OCI-M2 (cell line): ENCODE measurements around the gene SLC49A3.
"Not testable (repeated sequence)": the region's sequence is repeated elsewhere in the genome, so short reads cannot be mapped to it uniquely, and the experiment has no call there.

Experiments
- DNase-seq: peaks from one replicate; lab custom pipeline; 2025; ENCODE audit not compliant: unreplicated experiment; lab: John Stamatoyannopoulos, UW

The SLC49A3 gene

DNA sequence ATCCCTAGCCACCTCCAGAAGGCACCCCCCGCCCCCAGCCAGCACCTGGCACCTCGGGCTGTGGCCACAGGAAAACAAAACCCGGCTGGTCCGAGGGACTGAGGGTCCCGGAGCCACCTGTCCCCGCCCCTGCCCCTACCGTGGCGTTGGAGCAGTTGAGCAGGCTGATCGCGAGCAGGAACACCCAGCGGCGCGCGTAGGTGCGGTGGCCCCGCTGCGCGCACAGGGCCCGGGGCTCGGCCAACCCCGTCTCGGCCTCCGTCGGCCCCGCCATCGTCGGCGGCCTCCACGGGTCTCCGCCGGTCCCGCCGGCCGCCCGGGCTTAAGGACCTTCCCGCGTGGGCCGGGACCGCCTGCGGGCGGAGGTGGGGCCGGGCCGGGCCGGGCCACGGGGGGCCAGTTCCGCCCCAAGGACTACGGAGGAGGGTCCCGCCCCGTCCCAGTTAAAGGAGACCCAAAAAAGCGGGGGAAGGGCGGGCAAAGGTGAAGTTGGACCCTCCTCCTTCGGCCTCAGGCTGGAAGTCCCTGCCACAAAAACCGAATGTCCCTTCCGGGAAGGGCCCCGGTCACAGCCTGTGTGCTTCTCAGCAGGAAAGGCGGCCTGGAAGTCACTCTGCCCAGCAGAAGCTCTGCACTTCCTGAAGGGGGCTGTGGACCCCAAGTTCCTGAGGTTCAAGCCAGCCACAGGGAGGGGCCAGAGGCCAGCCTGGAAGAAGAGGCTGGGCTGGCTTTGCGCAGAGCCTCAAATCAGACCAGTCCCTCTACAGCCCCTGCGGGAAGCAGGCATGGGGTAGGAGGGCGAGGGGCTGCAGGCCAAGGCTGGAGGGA, at the start of gene SLC49A3:
Gene SLC49A3, minus strand, starts transcription at position 298 of the 828 bp plus-strand sequence. Its CDS starts 24 bp downstream, at position 274.
- DNase-seq = no peak

DNA sequence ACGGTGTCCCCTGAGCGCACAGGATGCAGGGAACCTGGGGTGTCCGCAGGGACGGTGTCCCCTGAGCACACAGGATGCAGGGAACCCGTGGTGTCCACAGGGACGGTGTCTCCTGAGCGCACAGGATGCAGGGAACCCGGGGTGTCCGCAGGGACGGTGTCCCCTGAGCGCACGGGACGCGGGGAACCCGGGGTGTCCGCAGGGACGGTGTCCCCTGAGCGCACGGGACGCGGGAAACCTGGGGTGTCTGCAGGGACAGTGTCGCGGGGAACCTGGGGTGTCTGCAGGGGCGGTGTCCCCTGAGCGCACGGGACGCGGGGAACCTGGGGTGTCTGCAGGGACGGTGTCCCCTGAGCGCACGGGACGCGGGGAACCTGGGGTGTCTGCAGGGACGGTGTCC, 47.6 kb upstream of the SLC49A3 start:
- DNase-seq = not testable (repeated sequence)

DNA sequence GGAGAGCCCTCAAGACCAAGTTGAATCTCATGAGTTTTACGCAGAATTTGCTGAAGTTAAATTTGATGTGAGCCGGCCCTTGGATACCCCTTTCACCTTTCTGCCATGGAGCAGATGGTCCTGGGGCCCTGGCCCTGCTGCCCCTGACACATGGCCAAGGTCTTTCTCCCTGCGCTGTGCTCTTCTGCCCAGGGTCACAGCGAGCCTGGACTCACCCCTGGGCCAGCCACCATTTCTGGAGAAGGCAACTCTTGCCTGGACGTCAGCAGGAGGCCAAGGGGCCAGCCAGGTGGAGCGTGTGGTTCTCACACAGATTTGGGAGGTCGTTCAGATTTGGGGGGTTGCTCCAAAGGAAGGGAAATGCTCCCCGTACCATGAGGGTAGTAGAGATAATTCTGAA, 46.6 kb upstream of the SLC49A3 start:
- DNase-seq = no peak

DNA sequence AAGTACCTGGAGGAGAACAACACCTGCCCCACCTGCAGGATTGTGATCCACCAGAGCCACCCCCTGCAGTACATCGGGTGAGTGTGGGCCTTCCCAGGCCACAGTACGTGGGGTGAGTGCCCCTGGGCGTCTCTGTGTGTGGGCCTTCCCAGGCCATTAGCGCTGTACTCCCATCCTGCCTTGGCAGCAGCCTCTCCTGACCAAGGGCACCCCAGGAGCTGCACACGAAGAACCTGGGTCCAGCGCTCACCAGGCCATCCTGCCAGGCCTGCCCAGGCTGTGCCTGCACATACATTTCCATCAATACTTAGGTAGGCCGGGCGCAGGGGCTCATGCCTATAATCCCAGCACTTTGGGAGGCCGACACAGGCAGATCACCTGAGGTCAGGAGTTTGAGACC, 46.0 kb upstream of the SLC49A3 start:
- DNase-seq = no peak

DNA sequence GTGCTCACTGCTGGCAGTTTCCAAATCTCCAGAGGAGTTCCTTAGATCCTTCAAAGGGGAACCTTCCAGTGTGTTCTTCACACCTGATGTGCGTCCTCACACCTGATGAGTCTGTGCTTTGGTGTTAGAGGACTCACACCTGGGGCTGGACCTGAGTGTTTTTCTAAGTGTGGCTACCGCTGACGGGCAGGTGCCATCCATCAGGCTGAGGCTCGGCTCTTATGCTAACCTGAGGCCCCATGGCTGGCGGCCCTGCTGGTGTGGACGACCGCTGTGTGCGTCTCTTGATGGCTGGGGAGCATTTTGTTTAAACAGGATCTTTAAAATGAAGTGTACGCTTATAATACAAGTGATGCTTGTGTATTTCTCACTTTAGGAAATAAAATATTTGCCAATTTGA, 45.1 kb upstream of the SLC49A3 start:
- DNase-seq = no peak

DNA sequence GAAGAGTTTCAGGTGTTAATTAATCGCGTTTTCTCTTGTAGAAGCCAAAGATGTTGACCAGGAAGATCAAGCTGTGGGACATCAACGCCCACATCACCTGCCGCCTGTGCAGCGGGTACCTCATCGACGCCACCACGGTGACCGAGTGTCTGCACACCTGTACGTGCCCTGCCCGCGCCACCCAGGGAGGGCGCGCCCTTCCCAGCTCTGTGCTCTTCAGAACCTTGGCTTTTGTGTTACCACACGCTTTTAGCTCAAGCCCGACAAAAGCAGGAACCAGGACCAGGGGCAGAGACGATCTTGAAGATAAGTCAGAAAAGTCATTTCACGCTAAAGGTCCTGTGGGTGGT, 44.7 kb upstream of the SLC49A3 start:
- DNase-seq = no peak

DNA sequence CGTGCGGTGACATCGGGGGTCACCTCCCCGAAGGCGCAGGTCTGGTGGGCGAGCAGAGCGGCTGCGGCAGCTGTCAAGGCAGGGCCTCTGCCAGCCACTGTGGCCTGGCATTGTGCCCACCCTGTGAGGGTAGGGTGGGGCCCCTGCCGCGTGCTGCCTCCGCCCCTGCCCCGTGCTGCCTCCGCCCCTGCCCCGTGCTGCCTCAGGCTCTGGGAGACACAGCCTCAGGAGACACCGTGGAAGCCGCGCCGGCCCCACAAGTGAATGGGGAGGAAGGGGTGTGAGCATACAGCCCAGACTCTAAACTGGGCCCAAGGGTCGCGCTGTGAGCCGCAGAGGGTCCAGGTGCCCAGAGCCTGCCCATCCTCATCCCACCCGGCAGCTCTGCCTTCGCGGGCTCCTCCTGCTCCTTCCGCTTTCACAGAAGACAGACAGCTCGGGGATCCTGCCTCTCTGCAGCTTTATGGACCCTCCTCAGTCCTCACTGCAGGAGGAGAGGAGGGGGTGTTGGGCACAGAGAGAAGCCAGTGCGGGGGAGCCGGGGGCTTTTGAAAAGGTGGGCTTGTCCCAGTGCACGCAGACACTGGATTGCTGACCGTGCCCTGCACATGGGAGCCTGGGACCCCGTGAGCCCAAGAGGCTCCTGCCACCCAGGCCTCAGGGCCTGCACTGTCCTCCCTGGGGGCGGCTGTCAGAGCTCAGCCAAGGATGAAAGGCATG, 44.1 kb upstream of the SLC49A3 start:
- DNase-seq = no peak

DNA sequence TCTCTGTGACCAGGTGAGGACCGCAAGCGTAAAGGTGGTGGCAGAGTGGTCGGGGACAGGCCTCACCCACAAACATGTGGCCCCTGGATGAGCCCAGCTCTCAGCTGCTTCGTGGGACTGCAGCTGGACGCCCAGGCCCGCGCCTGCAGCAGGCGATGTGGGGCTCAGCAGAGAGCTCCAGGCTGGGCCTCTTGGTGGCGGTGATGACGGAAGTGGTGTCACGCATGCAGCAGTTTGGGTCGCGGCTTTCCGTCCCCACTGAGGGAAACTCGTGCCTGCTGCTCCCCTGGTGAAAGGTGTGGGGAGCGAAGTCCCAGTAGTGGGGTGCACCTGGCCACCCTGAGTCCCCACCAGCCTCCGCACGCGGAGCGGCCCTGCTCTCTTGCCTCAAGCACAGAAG, 43.5 kb upstream of the SLC49A3 start:
- DNase-seq = no peak

DNA sequence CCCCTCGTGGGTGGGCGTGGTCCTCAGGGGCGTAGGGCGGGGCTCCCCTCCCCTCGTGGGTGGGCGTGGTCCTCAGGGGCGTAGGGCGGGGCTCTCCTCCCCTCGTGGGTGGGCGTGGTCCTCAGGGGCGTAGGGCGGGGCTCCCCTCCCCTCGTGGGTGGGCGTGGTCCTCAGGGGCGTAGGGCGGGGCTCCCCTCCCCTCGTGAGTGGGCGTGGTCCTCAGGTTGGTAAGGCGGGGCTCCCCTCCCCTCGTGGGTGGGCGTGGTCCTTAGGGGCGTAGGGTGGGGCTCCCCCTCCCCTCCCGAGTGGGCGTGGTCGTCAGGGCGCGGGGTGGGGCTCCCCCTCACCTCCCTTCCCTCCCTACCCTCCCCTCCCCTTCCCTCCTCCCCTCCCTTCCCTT, 43.0 kb upstream of the SLC49A3 start:
- not testable (repeated sequence) for DNase-seq

DNA sequence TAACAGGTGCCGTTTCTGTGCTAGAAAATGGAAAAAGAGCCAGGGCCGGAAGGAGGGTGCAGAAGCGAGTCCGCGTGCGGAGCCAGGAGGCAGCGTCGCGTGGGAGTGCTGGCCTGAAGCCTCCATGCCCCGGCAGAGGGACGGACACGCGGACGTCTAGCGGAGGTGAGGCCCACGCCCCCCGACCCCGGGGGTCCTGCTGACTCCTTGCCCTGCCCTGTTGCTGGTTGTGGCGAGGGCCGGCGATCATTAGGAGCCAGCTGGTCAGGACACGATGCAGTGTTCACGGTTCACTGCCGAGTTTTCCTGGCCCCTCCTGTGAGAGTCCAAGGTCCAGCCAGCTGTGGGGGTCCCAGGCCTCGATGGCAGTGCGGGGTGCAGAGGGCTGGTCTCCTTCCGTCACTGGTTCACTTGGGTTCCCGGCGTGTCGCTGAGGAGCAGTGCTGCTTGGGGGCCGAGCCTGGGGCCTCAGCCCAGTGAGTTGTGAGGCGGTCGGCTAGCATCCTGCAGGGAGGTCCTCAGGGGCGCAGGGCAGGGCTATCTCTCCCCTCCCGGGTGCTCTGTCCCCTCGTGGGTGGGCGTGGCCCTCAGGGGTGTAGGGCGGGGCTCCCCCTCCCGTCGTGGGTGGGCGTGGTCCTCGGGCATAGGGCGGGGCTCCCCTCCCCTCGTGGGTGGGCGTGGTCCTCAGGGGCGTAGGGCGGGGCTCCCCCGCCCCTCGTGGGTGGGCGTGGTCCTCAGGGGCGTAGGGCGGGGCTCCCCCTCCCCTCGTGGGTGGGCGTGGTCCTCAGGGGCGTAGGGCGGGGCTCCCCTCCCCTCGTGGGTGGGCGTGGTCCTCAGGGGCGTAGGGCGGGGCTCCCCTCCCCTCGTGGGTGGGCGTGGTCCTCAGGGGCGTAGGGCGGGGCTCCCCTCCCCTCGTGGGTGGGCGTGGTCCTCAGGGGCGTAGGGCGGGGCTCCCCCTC, 42.3 kb upstream of the SLC49A3 start:
- DNase-seq = not testable (repeated sequence)

DNA sequence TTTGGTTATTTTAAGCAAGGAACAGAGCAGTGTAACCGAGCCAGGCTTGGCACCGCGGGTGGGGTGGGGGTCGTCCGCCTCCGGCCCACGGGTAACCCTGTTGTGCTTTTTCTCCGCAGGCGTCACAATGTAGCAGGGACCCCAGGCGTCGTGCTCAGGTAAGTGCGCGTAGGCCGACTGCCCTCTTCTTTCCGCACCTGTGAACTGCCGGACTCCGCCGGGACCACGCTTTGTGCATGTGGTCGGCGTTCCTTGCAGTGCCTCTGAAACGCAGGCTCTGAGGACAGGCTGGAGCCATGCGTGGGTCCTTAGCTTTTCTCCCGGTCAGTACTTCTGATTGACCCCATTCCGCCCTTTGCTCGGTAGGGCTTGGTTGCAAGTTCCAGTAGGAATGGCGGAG, 41.6 kb upstream of the SLC49A3 start:
- DNase-seq = no peak

DNA sequence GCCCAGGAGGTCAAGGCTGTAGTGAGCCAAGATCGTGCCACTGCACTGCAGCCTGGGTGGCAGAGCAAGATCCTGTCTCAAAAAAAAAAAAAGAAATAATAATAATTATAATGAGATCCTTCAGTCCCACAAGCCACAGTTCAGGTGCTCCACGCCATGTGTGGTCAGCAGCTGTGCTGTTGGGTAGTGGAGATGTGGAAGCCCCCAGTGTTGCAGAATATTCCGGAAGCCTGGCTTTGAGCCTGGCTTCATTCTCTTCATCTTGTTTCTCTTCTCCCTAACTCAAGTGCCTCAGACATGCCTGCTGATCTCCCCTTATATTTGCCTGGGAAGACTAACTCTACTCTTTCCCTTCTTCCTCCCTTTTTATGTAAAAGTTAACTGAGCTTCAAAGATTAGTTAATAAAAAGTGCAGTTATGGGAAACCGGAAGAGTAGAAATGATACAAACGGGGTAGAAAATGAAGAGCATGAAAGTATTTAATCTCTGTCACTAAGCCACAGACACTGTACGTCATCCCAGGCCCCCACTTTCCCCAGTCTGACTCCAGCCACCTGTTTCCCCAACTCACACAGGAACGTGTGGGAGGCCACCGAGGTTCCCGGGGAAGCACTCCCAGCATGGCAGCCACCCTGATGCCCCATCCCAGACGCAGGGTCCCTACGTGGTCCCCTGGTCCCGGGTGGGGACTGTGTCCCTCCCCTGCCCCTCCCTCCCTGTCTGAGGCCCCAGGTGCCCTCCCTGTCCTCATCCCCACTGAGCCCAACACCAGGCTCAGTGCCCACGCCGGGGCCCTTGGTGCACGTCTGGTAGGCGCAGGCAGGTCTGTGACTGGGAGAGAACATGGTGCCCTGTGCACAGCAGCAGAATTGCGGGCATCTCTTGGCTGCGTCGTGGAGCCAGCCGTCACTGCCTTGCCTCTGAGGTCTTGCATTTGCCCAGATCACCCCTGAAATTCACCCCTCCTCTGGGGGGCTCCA, 40.7 kb upstream of the SLC49A3 start:
- DNase-seq = no peak

DNA sequence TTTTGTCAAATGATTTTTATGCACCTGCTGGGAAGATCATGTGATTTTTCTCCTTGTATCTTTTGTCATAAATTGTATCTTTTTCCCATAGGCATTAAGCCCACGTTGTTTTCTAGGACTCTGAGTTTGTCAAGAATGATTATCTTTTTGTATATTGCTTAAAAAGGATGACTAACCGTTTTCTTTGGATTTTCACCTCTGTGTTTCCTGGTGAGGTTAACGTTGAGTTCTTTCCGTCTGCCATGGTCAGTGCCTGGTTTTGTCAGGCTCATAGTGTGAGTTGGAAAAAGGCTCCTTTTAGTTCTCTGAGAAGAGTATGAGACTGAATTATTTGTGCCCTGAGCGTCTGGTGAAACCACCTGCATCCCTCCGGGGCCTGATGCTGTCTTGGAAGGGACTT, 38.6 kb upstream of the SLC49A3 start:
- no peak for DNase-seq

DNA sequence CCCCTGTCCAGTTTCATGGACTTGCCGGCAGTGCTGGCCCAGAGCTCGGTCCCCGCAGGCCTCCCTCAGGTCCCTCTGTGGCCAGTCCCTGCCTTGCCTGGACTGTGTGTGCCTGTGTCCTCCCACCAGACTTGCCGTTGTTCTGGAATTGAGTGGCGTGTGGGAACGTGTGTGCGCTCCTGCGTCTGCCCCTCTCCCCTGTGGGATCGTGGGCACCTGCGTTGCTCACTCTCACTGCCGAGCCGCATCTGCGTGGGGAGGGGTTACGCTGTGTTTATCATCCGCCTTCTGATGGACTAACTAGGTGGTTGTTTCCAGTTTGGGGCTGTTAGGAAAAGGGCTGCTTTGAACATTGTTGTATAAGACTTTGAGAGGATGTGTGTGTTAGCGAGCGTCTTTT, 37.9 kb upstream of the SLC49A3 start:
- DNase-seq = no peak

DNA sequence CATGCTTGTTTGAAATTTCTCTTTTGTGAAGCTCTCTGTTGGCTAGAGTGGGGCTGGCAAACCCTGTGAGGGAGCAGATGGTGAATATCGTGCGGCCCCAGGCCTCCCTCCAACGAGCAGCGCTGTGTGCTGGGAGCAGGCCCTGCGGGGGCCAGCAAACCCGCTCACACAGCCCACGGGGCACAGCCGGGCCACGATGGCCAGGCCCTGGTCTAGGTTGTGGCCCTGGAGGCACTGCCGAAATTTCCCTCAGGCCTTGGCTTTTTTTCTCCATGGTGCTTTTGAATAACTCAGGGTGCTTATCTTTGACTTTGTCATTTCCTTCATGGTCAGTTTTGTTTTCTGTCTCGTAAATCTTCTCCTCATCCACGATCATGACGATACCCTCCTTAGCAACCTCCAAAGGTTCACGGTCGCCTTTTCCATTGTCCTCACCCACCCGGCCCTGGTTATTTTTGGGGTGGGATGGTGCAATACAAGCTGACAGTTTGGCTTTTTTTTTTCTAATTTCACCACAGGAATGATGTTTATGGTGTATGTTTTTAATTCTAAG, 37.4 kb upstream of the SLC49A3 start:
- DNase-seq = no peak

DNA sequence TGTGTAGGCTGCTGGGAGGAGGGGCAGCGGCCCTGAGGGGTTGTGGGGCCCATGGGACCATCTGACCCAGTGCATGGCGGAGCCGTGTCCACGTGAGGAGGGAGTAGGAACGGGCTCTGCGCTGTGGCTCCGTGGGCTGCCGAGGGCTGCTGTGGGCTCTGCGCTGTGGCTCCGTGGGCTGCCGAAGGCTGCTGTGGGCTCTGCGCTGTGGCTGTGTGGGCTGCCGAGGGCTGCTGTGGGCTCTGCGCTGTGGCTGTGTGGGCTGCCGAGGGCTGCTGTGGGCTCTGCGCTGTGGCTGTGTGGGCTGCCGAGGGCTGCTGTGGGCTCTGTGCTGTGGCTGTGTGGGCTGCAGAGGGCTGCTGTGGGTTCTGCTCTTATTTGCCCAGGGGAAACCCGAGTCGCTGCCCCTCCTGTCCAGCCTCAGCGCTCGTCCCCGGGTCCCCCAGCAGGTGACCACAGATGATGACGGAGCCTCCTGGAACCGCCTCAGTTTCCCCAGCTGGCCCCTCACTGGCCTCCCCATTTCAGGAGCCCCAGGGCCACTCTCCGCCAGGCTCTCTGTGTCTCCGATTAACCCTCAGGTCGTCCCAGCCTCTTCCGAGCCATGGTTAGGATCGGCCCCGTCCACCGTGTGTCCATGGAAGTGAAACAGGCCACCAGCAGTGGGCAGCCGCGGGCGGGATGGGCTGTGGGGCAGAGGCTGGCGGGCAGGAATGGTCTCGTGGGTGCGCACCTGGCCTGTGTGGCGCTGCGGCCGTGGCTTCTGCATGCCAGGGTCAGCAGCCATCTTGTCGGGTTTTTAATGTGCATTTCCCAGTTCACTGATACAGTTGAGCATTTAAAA, 36.7 kb upstream of the SLC49A3 start:
- no peak for DNase-seq

DNA sequence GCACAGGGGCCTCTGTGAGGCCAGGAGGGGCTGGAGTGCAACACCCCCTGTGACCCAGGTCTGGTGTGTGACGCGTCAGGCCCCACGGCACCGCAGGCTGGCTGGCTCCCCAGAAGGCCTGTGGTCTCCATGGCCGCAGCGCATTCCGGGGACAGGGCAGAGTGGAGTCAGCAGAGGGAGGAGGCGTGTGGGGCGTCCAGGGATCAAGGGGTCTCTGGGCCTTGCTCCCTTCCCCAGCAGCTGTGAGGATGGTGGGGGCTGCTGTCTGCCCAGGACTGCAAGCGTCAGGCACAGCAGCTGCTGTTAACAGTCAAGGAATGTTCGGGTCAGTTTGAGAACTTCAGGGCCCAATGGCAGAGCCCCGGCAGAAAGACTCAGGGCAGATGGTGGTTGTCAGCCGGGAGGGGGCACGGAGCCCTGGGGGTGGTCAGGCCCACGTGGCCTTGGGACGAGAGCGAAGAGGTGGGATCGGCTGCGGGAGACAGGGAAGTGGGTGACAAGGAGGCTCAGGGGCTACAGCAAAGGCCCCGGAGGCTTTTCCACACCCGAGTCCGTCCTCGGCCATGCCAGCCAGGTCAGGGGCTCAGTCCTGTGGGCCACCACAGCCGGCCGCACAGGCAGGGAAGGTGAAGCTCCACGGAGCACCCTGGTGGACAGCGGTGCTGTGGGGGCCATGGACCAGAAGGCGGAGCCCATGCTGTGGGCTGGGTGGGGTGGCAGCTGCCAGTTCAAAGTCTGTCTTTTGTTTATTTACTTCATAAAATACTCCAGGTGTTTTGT, 35.0 kb upstream of the SLC49A3 start:
- no peak for DNase-seq

DNA sequence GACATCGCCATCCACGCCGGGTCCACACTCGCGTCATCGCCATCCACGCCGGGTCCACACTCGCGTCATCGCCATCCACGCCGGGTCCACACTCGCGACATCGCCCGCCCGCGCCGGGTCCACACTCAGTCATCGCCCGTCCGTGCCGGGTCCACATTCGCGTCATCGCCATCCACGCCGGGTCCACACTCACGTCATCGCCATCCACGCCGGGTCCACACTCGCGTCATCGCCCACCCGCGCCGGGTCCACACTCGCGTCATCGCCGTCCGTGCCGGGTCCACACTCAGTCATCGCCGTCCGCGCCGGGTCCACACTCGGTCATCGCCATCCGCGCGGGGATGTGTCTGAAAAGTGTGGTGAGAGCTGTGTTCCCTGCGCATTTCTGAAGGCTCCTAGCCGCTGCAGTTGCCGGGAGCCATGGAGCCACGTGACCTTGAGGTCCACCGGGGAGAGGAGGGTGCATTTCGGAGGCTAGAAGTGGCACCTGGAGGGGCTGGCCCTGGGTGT, 34.0 kb upstream of the SLC49A3 start:
- DNase-seq = no peak
